ENCODE results near the gene IFITM2.
"Not testable (repeated sequence)": the region's sequence is repeated elsewhere in the genome, so short reads cannot be mapped to it uniquely, and the experiment has no call there.

DNA sequence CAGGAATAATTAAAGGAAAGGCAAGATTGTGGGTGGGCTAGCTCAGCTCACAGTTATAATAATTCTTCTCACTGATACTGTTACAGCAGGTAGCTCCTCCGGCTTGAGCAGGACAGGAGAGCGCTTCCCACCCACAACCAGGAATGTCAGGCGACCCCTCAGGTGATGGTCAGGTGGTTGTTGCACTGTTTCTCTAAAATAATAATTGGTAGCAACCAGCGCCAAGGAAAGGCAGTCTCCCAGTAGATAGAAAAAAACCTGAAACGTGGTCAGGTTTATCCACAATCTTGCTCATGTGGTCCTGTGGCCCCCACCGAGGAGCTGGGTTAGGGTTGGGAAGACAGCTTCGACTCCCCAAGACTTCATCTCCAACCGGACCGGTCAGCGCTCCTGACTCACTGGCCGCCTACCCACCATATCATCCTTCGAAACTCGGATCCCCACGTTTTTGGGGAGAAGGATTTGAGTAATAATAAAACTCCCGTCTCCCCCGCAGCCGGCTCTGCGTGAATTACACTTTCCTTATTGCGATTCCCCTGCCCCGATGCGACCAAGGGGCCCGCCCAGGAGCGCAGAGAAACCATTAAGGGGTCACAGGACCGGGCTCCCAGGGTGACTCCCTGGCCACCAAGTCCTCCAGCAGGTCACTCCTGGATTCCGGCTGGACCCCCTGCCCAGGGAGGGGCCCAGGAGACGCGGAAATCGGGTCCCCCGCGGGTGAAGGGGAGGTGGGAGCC is 10.2 kb downstream of the IFITM2 start:
- TF ChIP-seq, protein P1, sequence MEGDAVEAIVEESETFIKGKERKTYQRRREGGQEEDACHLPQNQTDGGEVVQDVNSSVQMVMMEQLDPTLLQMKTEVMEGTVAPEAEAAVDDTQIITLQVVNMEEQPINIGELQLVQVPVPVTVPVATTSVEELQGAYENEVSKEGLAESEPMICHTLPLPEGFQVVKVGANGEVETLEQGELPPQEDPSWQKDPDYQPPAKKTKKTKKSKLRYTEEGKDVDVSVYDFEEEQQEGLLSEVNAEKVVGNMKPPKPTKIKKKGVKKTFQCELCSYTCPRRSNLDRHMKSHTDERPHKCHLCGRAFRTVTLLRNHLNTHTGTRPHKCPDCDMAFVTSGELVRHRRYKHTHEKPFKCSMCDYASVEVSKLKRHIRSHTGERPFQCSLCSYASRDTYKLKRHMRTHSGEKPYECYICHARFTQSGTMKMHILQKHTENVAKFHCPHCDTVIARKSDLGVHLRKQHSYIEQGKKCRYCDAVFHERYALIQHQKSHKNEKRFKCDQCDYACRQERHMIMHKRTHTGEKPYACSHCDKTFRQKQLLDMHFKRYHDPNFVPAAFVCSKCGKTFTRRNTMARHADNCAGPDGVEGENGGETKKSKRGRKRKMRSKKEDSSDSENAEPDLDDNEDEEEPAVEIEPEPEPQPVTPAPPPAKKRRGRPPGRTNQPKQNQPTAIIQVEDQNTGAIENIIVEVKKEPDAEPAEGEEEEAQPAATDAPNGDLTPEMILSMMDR (IDR thresholded peaks at IDR 0.05) = not testable (repeated sequence)
- TF ChIP-seq POLR2A (IDR thresholded peaks at IDR 0.05) = peak in 1 of 3 donors; percentile 20

All from body of pancreas (tissue), 4 donors.